SJSA1 (cell line): ENCODE data around the gene ZNF423. TPM values are rescaled to one million over a fixed set of nuclear protein-coding genes. Genes with fewer than 3 reads are reported as not detected.

Experiments used
- DNase-seq, 2 experiments: peaks; one replicate each; pipeline ENCODE4 v3.0.0-alpha.2; 2015 to 2020; ENCODE audit warnings: low spot score in 2 of 2, low read depth in 1 of 2
- H3K27ac ChIP-seq: fragments of 250-450 bp; sonication (Bioruptor Pico); 2 replicates; pipeline ENCODE4 v1.5.1; 2020; ENCODE audit warnings: mild to moderate bottlenecking, moderate library complexity
- H3K27me3 ChIP-seq: fragments of 250-450 bp; sonication (Bioruptor Pico); replicated peaks from 2 replicates; pipeline ENCODE4 v1.5.1; 2020; ENCODE audit warnings: mild to moderate bottlenecking, moderate library complexity
- H3K36me3 ChIP-seq: fragments of 250-450 bp; sonication (Bioruptor Pico); 2 replicates; pipeline ENCODE4 v1.5.1; 2020; ENCODE audit warnings: mild to moderate bottlenecking
- H3K4me1 ChIP-seq: fragments of 250-450 bp; sonication (Bioruptor Pico); replicated peaks from 2 replicates; pipeline ENCODE4 v1.6.1; 2021; ENCODE audit warnings: mild to moderate bottlenecking
- H3K4me3 ChIP-seq: fragments of 250-450 bp; sonication (Bioruptor Pico); 2 replicates; pipeline ENCODE4 v1.5.1; 2020; ENCODE audit warnings: mild to moderate bottlenecking
- H3K9me3 ChIP-seq: fragments of 250-450 bp; sonication (Bioruptor Pico); replicated peaks from 2 replicates; pipeline ENCODE4 v1.5.1; 2020; ENCODE audit warnings: mild to moderate bottlenecking
- total RNA-seq: library from RNA; depleted of rRNA; stranded (reverse); fragments of >200 nt; shearing (Covaris generic); gene quantifications from 2 replicates; pipeline ENCODE4 v1.2.3, GENCODE V29; 2014

The ZNF423 gene
- total RNA-seq, 1 experiment from 2014 or later, result 5.4 TPM

DNA sequence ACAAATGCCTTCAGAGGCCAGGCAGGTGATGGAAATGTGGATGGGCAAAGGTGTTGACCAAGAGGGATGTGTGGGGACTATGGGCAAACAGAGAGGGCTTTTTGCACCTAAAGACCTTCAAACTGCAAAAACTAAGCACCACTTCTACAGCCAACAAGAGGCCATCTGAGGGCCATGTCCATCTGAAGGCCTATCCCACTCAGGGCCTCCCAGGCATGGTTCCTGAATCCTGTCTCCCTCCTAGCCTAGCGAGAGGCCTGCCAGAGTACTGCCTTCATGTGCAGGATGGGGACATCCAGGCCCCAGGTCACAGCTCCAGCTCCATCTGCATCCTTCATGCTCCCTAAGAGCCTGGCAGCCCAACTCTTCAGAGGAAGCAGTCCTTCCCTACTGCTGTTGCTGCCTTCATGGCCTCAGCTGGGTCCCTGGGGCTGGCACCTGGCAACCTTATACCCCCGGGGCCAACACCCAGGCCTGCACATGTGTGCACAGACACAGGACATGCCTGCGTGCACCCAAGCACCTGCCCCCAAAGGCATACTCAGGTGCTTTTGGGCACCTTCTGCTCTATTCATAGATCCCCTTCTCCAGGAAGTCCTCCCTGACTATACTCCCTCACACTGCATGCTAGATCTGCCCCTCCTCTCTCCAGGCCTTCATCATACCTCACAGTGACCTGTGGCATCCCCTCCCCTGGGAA is 387.2 kb downstream of the ZNF423 start:
- Histone ChIP-seq H3K4me3 (no peak overlapping the region), H3K27me3 (no peaks in the 10 kb centered on the region), H3K36me3 (no peaks in the 10 kb centered on the region), H3K9me3 (no peaks in the 10 kb centered on the region), H3K27ac (no peak overlapping the region), H3K4me1 (no peaks in the 10 kb centered on the region)
- DNase-seq, result peak in 1 of 2 experiments; percentile 25

DNA sequence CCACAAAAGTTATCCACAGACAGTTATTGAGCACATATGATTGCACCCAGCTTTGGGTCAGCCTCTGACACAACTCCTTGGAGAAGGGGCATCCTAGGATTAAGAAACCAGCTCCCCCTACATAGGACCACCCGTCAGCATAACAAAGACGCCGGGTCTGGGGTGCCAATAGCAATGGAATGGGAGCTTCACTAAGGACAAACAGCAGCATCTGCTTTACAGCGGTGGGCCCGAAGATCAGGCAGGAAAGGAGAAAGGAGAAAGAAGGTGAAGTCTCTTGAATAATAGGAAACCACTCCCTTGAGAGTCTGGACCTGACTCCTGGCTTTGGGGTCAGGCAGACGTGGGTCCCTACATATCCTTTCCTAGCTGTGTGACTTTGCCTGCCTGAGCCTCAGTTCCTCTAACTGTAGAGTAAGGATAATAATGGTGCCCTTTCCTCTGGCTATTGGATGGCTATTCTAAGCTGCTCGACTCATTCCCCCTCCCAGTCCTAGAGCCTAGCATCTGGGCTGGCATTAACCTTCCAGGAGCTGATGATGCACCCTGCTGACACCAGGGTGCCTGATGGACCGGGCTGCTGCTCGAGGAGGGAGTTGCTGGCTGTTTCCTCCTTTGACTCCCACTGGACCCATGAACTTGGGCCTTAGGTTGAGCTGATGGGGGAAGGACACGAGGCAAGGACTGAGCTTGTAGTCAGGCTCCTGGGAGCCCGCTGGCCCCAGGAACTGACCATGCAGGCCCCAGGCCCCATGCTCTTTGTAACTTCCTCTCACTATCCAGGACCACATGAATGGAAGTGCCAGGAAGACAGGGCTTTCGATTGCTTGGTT is 388.2 kb downstream of the ZNF423 start:
- Histone ChIP-seq H3K9me3 (no peaks in the 10 kb centered on the region), H3K27me3 (no peaks in the 10 kb centered on the region), H3K4me3 (no peak overlapping the region), H3K4me1 (no peaks in the 10 kb centered on the region), H3K27ac (no peak overlapping the region), H3K36me3 (no peaks in the 10 kb centered on the region)
- peak in 1 of 2 experiments; percentile 30 for DNase-seq

DNA sequence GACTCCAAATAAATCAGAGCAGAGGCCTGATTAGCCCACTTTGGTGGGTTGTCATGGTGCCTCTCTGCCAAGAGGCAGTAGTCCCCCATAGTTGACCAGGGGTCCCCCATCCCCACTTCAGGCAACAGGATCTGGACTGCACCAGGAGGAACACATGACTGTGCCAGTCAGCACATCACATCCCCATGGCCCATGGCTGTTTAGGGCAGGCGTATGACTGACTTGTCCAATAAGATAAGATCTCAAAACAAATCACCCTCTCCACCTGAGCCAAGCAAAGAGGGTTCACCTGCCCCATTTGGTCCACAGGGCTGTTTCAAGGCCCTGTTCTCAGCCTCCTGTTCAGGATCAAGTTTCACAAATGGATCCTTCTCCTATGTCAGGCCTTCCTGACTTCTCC is 389.0 kb downstream of the ZNF423 start:
- H3K36me3 ChIP-seq, result no peaks in the 10 kb centered on the region
- H3K4me1 ChIP-seq, result no peaks in the 10 kb centered on the region
- no peak overlapping the region for H3K27ac ChIP-seq

DNA sequence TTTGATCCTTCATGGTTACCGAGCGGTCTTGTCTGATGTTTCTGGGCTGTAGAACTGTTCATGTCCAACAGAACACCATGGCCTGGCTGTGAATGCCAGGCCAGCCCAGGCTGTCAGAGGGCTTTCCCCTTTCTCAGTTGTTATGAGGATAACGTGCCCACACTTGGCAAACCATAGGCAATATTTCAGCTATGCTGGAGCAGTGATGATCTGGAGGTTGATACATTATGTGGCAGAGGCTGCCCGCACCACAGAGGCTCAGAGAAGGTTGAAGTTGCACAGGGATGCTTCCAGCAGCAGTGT is 389.4 kb downstream of the ZNF423 start:
- H3K27me3 ChIP-seq, result no peaks in the 10 kb centered on the region
- no peaks in the 10 kb centered on the region for H3K4me1 ChIP-seq
- no peaks in the 10 kb centered on the region for H3K36me3 ChIP-seq
- DNase-seq, result peak in 1 of 2 experiments; percentile 16
- H3K27ac ChIP-seq, result no peak overlapping the region
- no peak overlapping the region for H3K4me3 ChIP-seq
- no peaks in the 10 kb centered on the region for H3K9me3 ChIP-seq

More for the DNA sequence above, 389.0 kb downstream of the ZNF423 start:
- Histone ChIP-seq H3K4me3 (no peak overlapping the region), H3K27me3 (no peaks in the 10 kb centered on the region), H3K9me3 (no peaks in the 10 kb centered on the region)
- DNase-seq, result no peak

DNA sequence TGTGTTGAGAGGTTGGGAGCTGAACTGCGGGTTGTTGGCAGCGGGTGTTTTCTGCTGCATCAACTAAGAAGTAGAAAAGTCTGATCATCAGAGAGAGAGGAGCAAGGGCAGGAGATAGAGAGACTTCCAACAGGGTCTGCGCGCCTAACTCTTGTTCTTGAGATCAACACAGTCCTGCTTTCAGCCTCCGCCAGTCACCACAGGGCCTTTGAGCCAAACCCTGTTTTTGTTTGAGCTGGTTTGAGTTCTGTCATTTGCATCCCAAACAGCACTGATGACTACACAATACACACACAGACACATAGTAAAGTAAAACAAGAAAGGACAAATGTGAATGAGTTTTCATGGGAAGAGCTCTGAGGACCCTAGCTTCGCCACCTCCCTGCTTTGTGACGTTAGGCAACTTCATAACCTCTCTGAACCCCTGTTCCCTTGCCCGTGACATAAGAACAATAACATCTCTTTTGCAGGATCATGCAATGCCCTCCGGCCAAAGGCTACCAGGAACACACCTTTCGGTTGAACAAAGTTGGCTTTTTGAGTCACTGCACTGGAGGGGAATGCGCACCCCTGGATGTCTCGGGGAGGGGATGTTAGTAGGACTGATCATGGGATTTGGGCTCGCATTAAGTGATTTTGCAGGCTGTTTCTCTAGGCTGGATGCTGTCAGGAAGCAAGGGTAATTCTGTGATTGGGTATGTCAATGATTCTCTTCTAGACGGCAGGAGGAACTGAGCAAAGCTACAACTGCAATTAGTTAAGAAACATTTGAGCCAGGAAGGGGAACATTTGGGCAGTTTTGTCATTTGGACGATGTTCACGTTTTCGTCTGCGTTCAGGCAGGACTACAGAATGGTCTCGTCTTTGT is 390.0 kb downstream of the ZNF423 start:
- Histone ChIP-seq H3K4me1 (no peaks in the 10 kb centered on the region), H3K36me3 (no peaks in the 10 kb centered on the region), H3K27me3 (no peaks in the 10 kb centered on the region), H3K27ac (no peak overlapping the region), H3K4me3 (no peak overlapping the region), H3K9me3 (no peaks in the 10 kb centered on the region)
- DNase-seq, result peak in 1 of 2 experiments; percentile 31

DNA sequence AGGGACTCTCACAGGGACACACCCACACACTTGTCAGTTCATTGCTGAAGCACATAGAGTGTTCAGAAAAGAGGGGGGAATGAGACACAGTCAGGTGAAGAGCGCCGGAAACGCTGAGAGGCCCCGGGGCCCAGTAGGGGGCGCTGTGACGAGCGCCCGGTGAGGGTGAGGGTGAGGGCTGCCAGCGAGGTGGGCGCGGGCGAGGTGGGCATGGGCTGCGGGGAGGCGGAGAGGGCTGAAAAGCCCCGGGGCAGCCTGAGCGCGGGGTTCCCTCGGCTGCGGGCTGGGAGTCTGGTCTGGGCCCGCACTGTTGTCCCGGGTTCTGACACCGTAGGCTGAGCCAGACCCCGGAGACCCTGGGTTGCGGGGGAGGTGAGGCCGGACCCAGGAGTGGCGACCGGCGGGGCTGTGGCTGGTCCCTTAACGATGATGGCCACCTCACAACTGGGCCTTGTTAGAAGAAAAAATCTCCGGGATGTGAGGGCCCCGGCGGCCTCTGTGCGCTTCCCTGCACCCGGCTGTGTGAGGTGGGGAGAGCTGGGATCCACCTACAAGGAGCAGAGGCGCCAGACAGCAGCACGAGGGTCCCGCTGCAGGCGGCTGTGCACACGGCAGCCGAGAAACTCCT is 390.9 kb downstream of the ZNF423 start:
- peak in 1 of 2 experiments; percentile 34 for DNase-seq
- Histone ChIP-seq H3K27me3 (no peaks in the 10 kb centered on the region), H3K27ac (no peak overlapping the region), H3K36me3 (no peaks in the 10 kb centered on the region), H3K9me3 (no peaks in the 10 kb centered on the region), H3K4me1 (no peaks in the 10 kb centered on the region), H3K4me3 (no peak overlapping the region)

DNA sequence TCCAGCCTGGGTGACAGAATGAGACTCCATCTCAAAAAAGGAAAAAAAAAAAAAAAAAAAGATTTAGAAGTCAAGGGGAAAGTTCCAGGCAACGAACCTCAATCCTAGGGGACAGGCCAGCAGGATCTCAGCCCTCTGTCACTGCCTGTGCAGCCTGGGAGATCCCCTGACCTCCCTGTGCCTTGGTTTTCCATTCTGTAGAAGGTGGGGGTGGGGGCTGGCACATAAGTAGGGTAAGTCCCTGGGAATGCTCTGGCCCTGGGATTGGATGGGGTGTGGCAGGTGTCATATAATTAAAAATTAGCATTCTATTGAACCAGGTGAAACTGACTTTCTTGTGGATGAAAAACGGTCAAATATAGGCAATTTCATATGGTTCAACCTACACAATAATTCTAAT is 391.8 kb downstream of the ZNF423 start:
- Histone ChIP-seq H3K36me3 (no peaks in the 10 kb centered on the region), H3K27ac (no peak overlapping the region), H3K9me3 (no peaks in the 10 kb centered on the region), H3K27me3 (no peaks in the 10 kb centered on the region), H3K4me1 (no peaks in the 10 kb centered on the region), H3K4me3 (no peak overlapping the region)
- no peak for DNase-seq

DNA sequence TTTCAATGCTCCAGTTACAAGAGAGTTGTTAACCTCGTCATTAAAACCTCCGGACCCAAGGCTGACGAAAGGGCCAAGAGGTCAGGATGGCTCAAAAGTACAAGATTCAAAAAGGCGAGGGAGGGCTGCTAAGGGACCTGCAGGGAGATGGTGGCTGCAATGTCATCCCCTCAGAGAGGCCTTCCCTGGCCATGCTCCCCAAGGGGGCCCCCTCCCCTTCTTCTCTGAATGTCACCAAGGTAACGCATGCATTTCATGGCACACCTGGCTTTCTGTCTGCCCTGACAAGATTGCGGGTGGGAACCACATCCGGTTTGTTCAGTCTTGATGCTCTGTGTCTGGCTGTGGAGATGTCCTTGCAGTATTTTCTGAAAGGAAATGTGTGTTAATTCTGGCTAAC is 392.4 kb downstream of the ZNF423 start:
- Histone ChIP-seq H3K27ac (no peak overlapping the region), H3K27me3 (no peaks in the 10 kb centered on the region), H3K36me3 (no peaks in the 10 kb centered on the region), H3K4me3 (no peak overlapping the region), H3K4me1 (no peaks in the 10 kb centered on the region), H3K9me3 (no peaks in the 10 kb centered on the region)
- DNase-seq, result peak in 1 of 2 experiments; percentile 24

DNA sequence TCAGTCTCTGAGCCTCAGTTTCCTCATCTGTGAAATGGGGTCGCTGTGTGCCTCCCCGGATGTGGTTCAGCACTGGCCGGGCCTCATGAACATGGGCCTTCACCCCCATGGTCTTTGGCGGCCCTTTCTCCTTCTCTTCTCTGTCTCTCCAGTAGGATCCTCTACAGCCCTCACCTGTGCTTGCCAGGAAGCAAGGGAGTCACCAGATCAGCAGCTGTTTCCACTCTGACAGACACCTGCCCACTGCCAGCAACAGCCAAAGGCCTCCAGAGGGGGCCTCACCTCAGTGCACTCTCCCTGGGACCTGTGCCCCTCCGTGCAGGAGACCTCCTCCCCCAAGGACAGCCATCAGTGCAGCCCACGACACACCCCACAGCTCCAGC is 392.9 kb downstream of the ZNF423 start:
- peak in 1 of 2 experiments; percentile 36 for DNase-seq
- H3K36me3 ChIP-seq, result no peaks in the 10 kb centered on the region
- no peaks in the 10 kb centered on the region for H3K27me3 ChIP-seq
- H3K4me3 ChIP-seq, result no peak overlapping the region
- no peaks in the 10 kb centered on the region for H3K9me3 ChIP-seq
- no peaks in the 10 kb centered on the region for H3K4me1 ChIP-seq
- H3K27ac ChIP-seq, result no peak overlapping the region

DNA sequence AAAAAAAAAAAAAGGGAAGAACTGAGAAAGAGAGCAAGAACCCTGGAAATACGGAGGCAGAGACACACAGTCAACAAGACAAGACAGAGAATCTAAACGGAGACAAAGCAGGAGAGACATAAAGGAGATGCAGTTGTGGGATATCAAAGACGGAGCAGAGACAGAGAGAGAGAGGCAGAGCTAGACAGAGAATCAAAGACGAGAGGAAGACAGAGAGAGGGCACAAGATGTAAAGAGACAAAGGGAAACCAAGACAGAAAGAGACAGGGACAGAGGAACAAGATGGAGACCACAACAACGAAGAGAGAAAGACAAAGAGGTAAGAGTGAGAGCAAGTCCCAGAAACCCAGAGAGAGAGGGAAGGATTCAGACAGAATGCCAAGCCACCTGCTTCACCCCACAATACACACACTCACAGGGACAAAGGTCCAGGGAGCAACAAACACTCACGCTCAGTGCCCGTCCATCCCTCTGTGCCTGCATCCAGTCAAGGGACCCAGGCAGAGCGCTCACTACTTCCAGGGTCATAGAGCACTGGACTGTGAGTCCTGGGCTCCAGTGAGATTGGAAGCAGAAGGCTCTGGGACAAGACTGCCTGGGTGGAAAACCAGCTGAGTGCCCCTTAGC is 393.4 kb downstream of the ZNF423 start:
- no peaks in the 10 kb centered on the region for H3K36me3 ChIP-seq

DNA sequence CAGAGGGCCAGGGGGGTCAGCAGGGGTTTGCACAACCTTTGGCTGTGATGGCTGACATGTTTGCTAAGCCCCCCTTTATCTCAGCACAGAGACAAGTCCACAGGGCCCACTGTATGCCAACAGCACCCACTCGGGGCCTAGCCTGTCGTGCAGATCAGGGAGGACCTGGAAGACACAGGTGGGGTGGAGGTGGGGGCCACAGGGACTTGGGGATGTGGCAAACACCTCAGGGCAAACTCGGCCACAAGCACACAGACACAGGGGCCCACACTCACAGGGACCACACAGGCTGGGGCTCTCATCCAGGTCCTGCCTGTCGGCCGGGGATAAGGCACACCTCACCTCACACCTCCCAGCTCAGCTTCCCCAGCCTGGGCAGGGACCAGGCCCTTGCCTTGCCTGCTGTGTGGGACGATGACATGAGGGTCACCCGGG is 394.4 kb downstream of the ZNF423 start:
- H3K4me3 ChIP-seq, result no peak overlapping the region
- H3K36me3 ChIP-seq, result no peaks in the 10 kb centered on the region
- peak in 1 of 2 experiments; percentile 25 for DNase-seq
- no peak overlapping the region for H3K27ac ChIP-seq
- H3K27me3 ChIP-seq, result no peaks in the 10 kb centered on the region
- no peaks in the 10 kb centered on the region for H3K4me1 ChIP-seq
- H3K9me3 ChIP-seq, result no peaks in the 10 kb centered on the region

More for the DNA sequence above, 393.4 kb downstream of the ZNF423 start:
- DNase-seq, result no peak
- Histone ChIP-seq H3K4me1 (no peaks in the 10 kb centered on the region), H3K27me3 (no peaks in the 10 kb centered on the region), H3K27ac (no peak overlapping the region), H3K4me3 (no peak overlapping the region), H3K9me3 (no peaks in the 10 kb centered on the region)

DNA sequence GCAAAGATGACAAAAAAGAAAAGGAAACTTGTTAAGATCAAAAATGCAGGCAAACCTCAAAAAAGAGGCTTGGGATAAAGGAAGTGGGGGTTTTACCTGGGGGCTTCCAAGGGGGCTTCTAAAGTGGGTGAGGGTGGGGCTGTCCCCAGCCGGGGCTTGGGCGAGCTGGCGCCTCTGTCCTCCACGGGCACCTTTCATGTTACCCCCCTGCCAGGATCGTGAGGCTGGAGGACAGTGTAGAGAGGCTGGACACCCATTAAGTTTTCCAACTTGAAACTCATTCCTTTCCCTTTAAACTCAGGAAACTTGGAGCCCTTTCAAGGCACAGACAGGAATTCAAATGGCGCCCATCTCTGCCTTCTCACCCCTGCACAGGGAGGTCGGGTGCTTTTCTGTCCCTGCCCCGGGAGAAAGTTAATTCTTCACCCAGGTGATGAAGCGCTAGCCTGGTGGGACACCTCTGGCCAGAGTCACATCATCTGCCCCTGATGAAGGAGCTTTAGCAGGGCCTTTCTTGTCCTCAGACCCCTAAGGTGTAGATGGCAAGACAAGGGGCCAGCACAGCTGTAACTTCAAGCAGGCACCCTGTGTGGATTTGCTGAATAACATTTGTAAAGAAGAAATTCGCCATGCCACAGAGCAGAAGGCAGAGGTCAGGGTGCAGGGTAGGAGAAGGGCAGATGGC is 395.0 kb downstream of the ZNF423 start:
- H3K27ac ChIP-seq, result no peak overlapping the region
- H3K4me3 ChIP-seq, result no peak overlapping the region
- no peaks in the 10 kb centered on the region for H3K36me3 ChIP-seq
- H3K27me3 ChIP-seq, result no peaks in the 10 kb centered on the region
- H3K4me1 ChIP-seq, result no peaks in the 10 kb centered on the region
- H3K9me3 ChIP-seq, result no peaks in the 10 kb centered on the region
- peak in 1 of 2 experiments; percentile 34 for DNase-seq
